ENCODE data around the gene PXK. TPM values are rescaled to one million over a fixed set of nuclear protein-coding genes. Genes with fewer than 3 reads are reported as not detected.

The PXK gene
- polyA plus RNA-seq, 3 donors = 26.6 to 27.6 (median 27.1) TPM

GRCh38 chr3:58345457-58345856, 12.8 kb downstream of the PXK start:
- DNase-seq (ENCODE audit: low read depth in 3 of 3, low spot score in 2 of 3) = no peak

DNA sequence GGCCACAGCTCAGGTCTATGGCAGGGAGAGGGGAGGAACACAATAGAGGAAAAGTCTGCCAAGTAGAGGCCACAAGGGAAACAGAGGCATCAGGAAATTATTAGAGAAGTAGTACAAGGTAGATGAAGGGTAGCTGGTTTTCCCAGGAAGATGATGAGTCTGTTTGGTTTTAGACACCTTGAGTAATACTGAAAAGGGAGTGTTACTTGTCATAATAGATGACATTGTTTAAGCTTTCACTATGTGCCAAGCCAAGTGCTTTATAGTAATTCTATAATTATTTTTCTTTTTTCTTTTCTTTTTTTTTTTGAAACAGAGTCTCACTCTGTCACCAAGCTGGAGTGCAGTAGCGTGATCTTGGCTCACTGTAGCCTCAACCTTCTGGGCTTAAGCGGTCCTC, 13.7 kb downstream of the PXK start:
- DNase-seq (ENCODE audit: low read depth in 3 of 3, low spot score in 2 of 3) = no peak

GRCh38 chr3:58347984-58348383, 15.3 kb downstream of the PXK start:
- no peak for DNase-seq (ENCODE audit: low read depth in 3 of 3, low spot score in 2 of 3)

GRCh38 chr3:58349792-58350626, 17.3 kb downstream of the PXK start:
- DNase-seq (ENCODE audit: low read depth in 3 of 3, low spot score in 2 of 3) = no peak

DNA sequence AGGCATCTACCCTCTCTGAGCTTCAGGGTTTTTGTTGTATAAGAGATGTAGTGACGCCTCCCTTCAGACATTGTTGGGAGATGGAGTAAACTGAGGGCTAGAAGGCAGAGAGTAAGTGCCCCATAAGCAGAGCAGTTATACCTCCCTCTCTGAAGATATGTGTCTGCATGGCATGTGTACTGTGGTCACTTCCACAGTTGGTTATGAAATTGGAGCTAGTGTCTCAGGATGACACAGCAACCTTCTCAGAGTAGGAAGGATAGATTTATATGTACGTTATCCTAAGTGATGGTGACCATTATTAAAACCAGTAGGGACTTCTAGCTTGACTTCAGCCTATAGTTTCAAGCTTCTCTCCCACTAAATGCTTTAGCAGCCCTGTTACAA, 17.9 kb downstream of the PXK start:
- no peak for DNase-seq (ENCODE audit: low read depth in 3 of 3, low spot score in 2 of 3)

DNA sequence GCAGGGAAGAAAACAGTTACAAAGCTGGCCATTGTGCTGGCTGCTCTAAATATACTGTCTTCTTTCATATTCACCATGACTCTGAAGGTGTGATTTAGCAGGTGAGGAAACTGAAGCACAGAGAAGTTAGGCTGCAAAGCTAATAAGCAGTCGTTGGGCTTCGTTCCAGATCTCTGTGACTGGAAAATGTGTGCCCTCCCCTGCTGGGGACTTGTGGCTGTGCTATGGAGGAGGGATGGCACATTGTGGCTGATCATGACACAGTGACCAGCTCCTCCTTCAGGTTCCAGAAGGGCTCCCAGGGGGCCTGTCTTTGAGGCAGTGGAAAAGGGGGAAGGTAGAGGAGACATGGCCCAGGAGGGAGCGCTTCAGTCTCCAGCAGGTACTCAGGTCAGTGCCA, 19.2 kb downstream of the PXK start:
- no peak for DNase-seq (ENCODE audit: low read depth in 3 of 3, low spot score in 2 of 3)

- no peak for DNase-seq (ENCODE audit: low read depth in 3 of 3, low spot score in 2 of 3)
Measured at GRCh38 chr3:58352626-58353025, 19.9 kb downstream of the PXK start.

- DNase-seq (ENCODE audit: low read depth in 3 of 3, low spot score in 2 of 3) = no peak
Measured at GRCh38 chr3:58353722-58354553, 21.2 kb downstream of the PXK start.

GRCh38 chr3:58355179-58355578, 22.5 kb downstream of the PXK start:
- DNase-seq (ENCODE audit: low read depth in 3 of 3, low spot score in 2 of 3) = no peak

DNA sequence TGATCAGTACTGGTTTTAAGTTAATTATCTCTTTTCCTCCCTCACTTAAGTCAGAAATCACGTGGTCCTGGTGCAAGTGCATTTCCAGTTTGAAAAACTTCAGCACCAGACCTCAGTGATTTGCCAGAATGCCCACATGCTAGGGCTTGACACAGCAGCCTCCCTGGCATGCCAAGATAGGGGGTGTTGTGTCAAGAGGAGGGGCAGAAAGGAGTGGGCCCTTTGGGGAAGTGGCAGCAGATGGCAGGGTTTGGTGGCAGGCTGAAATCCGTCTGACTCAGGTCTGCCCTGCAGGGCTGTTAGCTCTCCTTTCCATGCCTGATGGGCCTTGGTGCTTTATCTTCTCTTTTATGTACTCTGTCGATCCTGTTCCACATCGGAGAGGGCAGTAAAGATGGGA, 23.4 kb downstream of the PXK start:
- DNase-seq (ENCODE audit: low read depth in 3 of 3, low spot score in 2 of 3) = no peak

DNA sequence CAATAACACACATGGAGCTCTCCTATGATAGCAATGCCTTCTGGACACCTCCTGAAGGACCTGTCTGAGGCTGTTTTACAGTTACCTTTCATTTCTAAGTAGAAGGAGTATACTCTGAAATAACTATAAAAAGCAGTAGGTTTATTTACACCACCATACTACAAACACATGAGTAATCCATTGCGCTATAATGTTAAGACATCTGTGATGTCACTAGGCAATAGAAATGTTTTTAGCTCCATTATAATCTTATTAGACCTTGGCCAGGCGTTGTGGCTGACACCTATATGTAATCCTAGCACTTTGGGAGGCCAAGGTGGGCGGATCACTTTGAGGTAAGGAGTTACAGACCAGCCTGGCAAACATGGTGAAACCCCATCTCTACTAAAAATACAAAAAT, 24.7 kb downstream of the PXK start:
- no peak for DNase-seq (ENCODE audit: low read depth in 3 of 3, low spot score in 2 of 3)

- no peak for DNase-seq (ENCODE audit: low read depth in 3 of 3, low spot score in 2 of 3)
Measured at GRCh38 chr3:58358092-58358491, 25.4 kb downstream of the PXK start.

DNA sequence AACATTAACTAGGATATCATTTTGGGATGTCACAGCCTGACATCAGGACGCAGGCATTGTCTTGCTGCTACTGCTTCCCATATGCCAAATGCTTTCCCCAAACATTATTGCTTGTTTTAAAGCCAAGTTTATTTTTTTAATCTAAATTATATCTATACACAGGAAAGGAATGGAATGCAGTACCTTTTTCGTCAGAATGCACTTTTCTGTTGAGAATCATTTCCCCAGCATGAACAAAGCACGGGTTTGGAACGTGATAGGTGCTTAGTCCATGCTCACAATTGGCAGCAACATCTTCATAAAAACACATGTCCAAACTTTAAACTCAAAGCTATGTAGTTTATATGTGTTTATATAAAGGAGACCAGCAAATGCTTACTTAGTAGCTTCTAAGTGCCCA, 26.1 kb downstream of the PXK start:
- DNase-seq (ENCODE audit: low read depth in 3 of 3, low spot score in 2 of 3) = no peak

DNA sequence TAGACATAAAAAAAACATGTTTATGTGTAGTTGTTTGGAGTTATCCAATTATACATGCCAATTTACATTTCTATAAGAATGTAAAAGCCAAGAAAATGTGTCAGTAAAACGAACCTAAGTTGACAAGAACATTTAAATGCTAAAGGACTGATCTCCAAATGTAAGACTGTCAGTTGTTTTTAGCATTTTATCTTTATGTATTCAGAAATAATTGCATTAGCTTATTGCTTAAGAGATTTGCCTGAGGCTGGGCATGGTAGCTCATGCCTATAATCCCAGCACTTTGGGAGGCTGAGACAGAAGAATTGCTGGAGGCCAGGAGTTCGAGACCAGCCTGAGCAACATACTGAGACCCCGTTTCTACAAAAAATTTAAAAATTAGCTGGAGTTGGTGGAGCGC, 26.9 kb downstream of the PXK start:
- no peak for DNase-seq (ENCODE audit: low read depth in 3 of 3, low spot score in 2 of 3)

DNA sequence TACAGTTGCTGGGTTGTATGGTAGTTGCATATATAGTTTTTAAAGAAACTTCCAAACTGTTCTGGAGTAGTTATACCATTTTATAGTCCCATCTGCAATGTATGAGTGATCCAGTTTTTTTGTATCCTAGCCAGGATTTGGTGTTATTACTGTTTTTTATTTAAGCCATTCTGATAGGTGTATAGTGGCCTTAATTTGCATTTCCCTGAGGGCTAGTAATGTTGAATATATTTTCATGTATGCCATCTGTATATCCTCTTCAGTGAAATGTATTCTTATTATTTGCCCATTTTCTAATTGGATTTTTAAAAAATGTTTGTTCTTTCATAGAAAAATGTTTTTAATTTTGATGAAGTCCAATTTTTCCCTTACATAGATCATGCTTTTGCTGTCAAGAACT, 29.2 kb downstream of the PXK start:
- DNase-seq (ENCODE audit: low read depth in 3 of 3, low spot score in 2 of 3) = no peak

GRCh38 chr3:58366699-58367098, 34.0 kb downstream of the PXK start:
- no peak for DNase-seq (ENCODE audit: low read depth in 3 of 3, low spot score in 2 of 3)

- no peak for DNase-seq (ENCODE audit: low read depth in 3 of 3, low spot score in 2 of 3)
Measured at GRCh38 chr3:58369038-58369437, 36.3 kb downstream of the PXK start.

GRCh38 chr3:58369876-58370275, 37.2 kb downstream of the PXK start:
- DNase-seq (ENCODE audit: low read depth in 3 of 3, low spot score in 2 of 3) = no peak

- DNase-seq (ENCODE audit: low read depth in 3 of 3, low spot score in 2 of 3) = no peak
Measured at GRCh38 chr3:58370407-58370806, 37.7 kb downstream of the PXK start.

DNA sequence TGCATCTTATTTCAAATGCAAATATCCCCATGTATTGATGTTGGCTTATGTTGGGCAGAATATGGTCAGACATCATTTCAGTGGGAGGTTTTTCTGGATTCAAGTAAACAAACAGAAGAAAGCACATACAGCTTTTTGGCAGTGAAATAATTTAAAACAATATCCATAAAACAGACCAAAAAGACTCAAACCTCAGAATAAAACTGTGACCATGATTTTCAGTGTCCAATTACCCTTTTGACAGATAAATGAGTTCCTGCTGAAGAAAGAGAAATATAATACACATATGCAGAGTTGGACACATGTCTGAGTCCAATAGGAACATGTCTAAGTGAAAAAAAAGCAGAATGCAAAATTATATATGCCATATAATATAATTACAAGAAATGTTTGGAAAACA, 39.1 kb downstream of the PXK start:
- DNase-seq (ENCODE audit: low read depth in 3 of 3, low spot score in 2 of 3) = no peak

DNA sequence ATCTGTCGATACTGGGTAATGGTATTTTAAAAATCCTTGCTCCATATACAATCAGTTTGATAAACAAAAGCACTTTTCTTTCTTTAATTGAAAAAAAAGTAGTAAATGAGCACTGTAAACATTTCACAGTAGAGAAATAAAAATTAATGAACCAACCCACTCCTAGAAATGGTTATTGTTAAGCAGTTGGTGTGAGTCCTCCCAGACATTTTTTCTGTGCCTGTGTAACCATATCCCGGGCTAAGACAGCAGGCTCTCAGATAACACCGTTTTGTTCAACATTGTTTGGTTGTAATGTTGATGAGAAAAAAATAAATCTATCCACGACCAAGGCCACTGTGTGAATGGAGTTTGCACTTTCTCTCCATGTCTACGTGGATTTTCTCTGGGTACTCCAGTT, 42.6 kb downstream of the PXK start:
- DNase-seq (ENCODE audit: low read depth in 3 of 3, low spot score in 2 of 3) = no peak

- no peak for DNase-seq (ENCODE audit: low read depth in 3 of 3, low spot score in 2 of 3)
Measured at GRCh38 chr3:58377168-58377567, 44.5 kb downstream of the PXK start.
